ENCODE data around the gene VIPAS39. TPM values are rescaled to one million over a fixed set of nuclear protein-coding genes. Genes with fewer than 3 reads are reported as not detected.
A peak's percentile ranks its signal among the peaks of the same experiment; 100 is the strongest.

Gene VIPAS39
- total and polyA plus RNA-seq, 2 of the 13 experiments (the other 11 are each of a cell fraction or from before 2014, with no cell fraction given): 13.3 to 21.5 TPM

DNA sequence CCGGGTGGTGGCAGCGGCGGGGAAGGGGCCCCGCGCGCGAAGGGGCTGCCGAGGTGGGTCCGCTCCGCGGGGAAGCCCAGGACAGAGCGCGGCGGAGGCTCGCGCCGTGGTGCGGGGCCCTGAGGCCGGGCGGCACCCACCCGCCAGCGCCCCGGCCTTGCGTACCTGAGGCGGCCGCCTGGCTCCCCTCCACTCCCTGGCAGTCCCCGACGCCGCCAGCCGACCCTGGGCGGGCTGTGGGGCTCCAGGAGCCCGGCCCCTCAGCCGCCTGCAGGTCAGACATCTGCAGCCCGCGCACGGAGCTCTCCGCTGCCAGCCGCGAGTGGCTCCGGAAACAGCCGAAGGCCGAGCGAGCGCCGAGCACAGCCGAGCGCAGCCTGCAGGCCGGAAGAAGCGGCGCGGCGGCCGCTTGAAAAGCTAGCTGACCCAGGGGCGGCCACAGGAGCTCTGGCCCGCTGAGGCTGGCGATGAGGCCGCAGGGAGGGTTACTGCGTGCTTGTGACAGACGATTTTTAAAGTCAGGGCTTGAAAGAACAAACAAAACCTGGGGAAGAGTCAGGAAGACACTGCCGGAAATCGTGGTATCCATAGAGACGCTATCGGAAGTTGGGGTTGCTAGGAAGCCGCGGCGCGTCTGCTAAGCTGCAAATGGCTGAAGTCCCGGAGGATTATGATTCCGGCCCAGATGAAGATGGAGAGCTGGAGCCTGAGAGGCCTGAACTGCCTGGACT is 80.5 kb downstream of the VIPAS39 start, which contains the start of the genes SAMD15 and TMED8 (continued):
- no peak for TF ChIP-seq SCMH1 (CRISPR knock-in tag; IDR thresholded peaks at IDR 0.05; ENCODE audit: borderline replicate concordance)
- TF ChIP-seq ZNF549 (CRISPR knock-in tag; IDR thresholded peaks at IDR 0.05): no peak
- no peak for TF ChIP-seq TCF12 (IDR thresholded peaks at IDR 0.05)
- no peak for TF ChIP-seq TCF12 (CRISPR knock-in tag; IDR thresholded peaks at IDR 0.05)
- TF ChIP-seq ZMYM3 (CRISPR knock-in tag; IDR thresholded peaks at IDR 0.05): no peak
- TF ChIP-seq ZNF777 (CRISPR knock-in tag; IDR thresholded peaks at IDR 0.05): peak; percentile 44; the same call in 1 of the 2 replicates
- TF ChIP-seq IKZF4 (CRISPR knock-in tag; IDR thresholded peaks at IDR 0.05; ENCODE audit: borderline replicate concordance, low read depth, not compliant biosample characterization): no peak
- TF ChIP-seq SETDB1 (CRISPR knock-in tag; IDR thresholded peaks at IDR 0.05; ENCODE audit: borderline replicate concordance): no peak
- no peak for TF ChIP-seq KLF11 (CRISPR knock-in tag; IDR thresholded peaks at IDR 0.05)
- 0 out of 2 replicates have a peak, but pooled peaks have one; percentile 14 for TF ChIP-seq TCF7 (IDR thresholded peaks at IDR 0.05; ENCODE audit: low read depth)
- TF ChIP-seq, protein P1, sequence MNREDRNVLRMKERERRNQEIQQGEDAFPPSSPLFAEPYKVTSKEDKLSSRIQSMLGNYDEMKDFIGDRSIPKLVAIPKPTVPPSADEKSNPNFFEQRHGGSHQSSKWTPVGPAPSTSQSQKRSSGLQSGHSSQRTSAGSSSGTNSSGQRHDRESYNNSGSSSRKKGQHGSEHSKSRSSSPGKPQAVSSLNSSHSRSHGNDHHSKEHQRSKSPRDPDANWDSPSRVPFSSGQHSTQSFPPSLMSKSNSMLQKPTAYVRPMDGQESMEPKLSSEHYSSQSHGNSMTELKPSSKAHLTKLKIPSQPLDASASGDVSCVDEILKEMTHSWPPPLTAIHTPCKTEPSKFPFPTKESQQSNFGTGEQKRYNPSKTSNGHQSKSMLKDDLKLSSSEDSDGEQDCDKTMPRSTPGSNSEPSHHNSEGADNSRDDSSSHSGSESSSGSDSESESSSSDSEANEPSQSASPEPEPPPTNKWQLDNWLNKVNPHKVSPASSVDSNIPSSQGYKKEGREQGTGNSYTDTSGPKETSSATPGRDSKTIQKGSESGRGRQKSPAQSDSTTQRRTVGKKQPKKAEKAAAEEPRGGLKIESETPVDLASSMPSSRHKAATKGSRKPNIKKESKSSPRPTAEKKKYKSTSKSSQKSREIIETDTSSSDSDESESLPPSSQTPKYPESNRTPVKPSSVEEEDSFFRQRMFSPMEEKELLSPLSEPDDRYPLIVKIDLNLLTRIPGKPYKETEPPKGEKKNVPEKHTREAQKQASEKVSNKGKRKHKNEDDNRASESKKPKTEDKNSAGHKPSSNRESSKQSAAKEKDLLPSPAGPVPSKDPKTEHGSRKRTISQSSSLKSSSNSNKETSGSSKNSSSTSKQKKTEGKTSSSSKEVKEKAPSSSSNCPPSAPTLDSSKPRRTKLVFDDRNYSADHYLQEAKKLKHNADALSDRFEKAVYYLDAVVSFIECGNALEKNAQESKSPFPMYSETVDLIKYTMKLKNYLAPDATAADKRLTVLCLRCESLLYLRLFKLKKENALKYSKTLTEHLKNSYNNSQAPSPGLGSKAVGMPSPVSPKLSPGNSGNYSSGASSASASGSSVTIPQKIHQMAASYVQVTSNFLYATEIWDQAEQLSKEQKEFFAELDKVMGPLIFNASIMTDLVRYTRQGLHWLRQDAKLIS (CRISPR knock-in tag; IDR thresholded peaks at IDR 0.05): no peak
- no peak for TF ChIP-seq JUNB (CRISPR knock-in tag; IDR thresholded peaks at IDR 0.05; ENCODE audit: borderline replicate concordance)
- TF ChIP-seq ZSCAN20 (CRISPR knock-in tag; IDR thresholded peaks at IDR 0.05; ENCODE audit: borderline replicate concordance): peak; percentile 83; the same call in 1 of the 2 replicates
- TF ChIP-seq SOX5 (CRISPR knock-in tag; IDR thresholded peaks at IDR 0.05; ENCODE audit: borderline replicate concordance): no peak
- TF ChIP-seq ZNF10 (CRISPR knock-in tag; IDR thresholded peaks at IDR 0.05; ENCODE audit: borderline replicate concordance, low read depth): no peak
- peak; percentile 60; the same call in 1 of the 2 replicates for TF ChIP-seq ZNF580 (CRISPR knock-in tag; IDR thresholded peaks at IDR 0.05; ENCODE audit: borderline replicate concordance, low read depth)
- TF ChIP-seq ZNF766 (CRISPR knock-in tag; IDR thresholded peaks at IDR 0.05; ENCODE audit: borderline replicate concordance): peak; percentile 76; the same call in 1 of the 2 replicates
- no peak for TF ChIP-seq ATF3 (CRISPR knock-in tag; IDR thresholded peaks at IDR 0.05)
- no peak for TF ChIP-seq ATF5 (CRISPR knock-in tag; IDR thresholded peaks at IDR 0.05; ENCODE audit: low read depth)
- TF ChIP-seq ZNF343 (CRISPR knock-in tag; IDR thresholded peaks at IDR 0.05): no peak
- no peak for TF ChIP-seq ZNF746 (CRISPR knock-in tag; IDR thresholded peaks at IDR 0.05)
- TF ChIP-seq ASH2L (IDR thresholded peaks at IDR 0.05; ENCODE audit: insufficient read length, low read depth, low read length): peak; percentile 78
- TF ChIP-seq NCOA5 (CRISPR knock-in tag; IDR thresholded peaks at IDR 0.05): no peak
- TF ChIP-seq BRD4 (CRISPR knock-in tag; IDR thresholded peaks at IDR 0.05): peak; percentile 76
- no peak for TF ChIP-seq ZNF558 (CRISPR knock-in tag; IDR thresholded peaks at IDR 0.05; ENCODE audit: borderline replicate concordance)
